ENCODE results near the gene PRG2. TPM values are rescaled to one million over a fixed set of nuclear protein-coding genes. Genes with fewer than 3 reads are reported as not detected.

The PRG2 gene
- total RNA-seq, 1 experiment from 2014 or later = not detected

DNA sequence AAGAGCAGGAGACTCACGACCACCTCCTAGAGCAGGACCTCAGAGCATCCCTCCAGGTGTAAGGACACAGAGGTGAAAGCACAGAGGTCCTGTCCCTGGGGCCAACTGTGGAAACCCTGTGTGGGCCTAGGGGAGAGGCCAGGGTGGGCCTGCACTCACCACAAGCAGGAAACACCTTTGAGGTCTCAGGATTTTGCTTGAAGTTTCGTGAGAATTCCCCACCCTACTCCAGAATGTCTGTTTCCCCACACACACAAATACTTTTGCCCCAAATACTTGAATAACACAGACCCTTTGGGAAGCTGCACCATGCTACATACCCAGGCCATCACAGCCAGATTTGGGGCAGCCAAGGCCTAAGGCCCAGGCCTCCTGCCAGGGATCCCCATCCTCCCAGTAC is 18.3 kb upstream of the PRG2 start:
- TF ChIP-seq, protein P1, sequence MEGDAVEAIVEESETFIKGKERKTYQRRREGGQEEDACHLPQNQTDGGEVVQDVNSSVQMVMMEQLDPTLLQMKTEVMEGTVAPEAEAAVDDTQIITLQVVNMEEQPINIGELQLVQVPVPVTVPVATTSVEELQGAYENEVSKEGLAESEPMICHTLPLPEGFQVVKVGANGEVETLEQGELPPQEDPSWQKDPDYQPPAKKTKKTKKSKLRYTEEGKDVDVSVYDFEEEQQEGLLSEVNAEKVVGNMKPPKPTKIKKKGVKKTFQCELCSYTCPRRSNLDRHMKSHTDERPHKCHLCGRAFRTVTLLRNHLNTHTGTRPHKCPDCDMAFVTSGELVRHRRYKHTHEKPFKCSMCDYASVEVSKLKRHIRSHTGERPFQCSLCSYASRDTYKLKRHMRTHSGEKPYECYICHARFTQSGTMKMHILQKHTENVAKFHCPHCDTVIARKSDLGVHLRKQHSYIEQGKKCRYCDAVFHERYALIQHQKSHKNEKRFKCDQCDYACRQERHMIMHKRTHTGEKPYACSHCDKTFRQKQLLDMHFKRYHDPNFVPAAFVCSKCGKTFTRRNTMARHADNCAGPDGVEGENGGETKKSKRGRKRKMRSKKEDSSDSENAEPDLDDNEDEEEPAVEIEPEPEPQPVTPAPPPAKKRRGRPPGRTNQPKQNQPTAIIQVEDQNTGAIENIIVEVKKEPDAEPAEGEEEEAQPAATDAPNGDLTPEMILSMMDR (conservative IDR thresholded peaks at IDR 0.05) = no peak
- no peak for TF ChIP-seq EZH2 (IDR thresholded peaks at IDR 0.05; ENCODE audit: low read depth)
- H3K36me3 ChIP-seq (ENCODE audit: low read depth) = peaks cover 39% of the 10 kb centered on the region
- peaks cover 7% of the 10 kb centered on the region for H4K20me1 ChIP-seq (ENCODE audit: insufficient read depth)
- no peaks in the 10 kb centered on the region for H3K27me3 ChIP-seq (ENCODE audit: insufficient read depth, low read depth)
- ChIA-PET CTCF (no interaction called here), POLR2A (ENCODE audit: unreplicated experiment) (interaction anchor here (0.5 kb wide), 1 partner anchor 139 kb away, joined by 4 read pairs; no protein-coding TSS in a partner anchor)
- H3K4me3 ChIP-seq = no peak overlapping the region
- intact Hi-C loops (cut with micrococcal nuclease; ENCODE audit: unreplicated experiment) = no loop called here
- no peak overlapping the region for H3K27ac ChIP-seq
- H3K4me1 ChIP-seq (replicated peaks; ENCODE audit: insufficient read depth) = no peaks in the 10 kb centered on the region
- DNase-seq = peak in 1 of 2 experiments; percentile 18
- H2AFZ ChIP-seq = no peak overlapping the region
- no peaks in the 10 kb centered on the region for H3K79me2 ChIP-seq (ENCODE audit: low read depth)
- H3F3A ChIP-seq (ENCODE audit: insufficient read depth, low read depth) = peaks cover 56% of the 10 kb centered on the region
- H3K9me2 ChIP-seq (ENCODE audit: insufficient read depth) = no peaks in the 10 kb centered on the region
- no TSS peak for BruUV-seq (replicated peaks)
- H3K4me2 ChIP-seq = no peak overlapping the region
- no peaks in the 10 kb centered on the region for H3K9me3 ChIP-seq (ENCODE audit: insufficient read depth, low read depth)

GRCh38 chr11:57407941-57408475 is 17.6 kb upstream of the PRG2 start:
- CTCF ChIA-PET = no interaction called here
- H3K79me2 ChIP-seq (ENCODE audit: low read depth) = no peaks in the 10 kb centered on the region
- no peak overlapping the region for H3K4me2 ChIP-seq
- POLR2A ChIA-PET (ENCODE audit: unreplicated experiment) = interaction anchor here (0.5 kb wide), 1 partner anchor 139 kb away, joined by 4 read pairs; no protein-coding TSS in a partner anchor
- no peaks in the 10 kb centered on the region for H3K9me2 ChIP-seq (ENCODE audit: insufficient read depth)
- peaks cover 2% of the 10 kb centered on the region for H3K4me1 ChIP-seq (replicated peaks; ENCODE audit: insufficient read depth)
- TF ChIP-seq, protein P1 (conservative IDR thresholded peaks at IDR 0.05) = no peak
- TF ChIP-seq EZH2 (IDR thresholded peaks at IDR 0.05; ENCODE audit: low read depth) = no peak
- intact Hi-C loops (cut with micrococcal nuclease; ENCODE audit: unreplicated experiment) = no loop called here
- H3K36me3 ChIP-seq (ENCODE audit: low read depth) = peaks cover 37% of the 10 kb centered on the region
- H3F3A ChIP-seq (ENCODE audit: insufficient read depth, low read depth) = peaks cover 55% of the 10 kb centered on the region
- H3K27me3 ChIP-seq (ENCODE audit: insufficient read depth, low read depth) = no peaks in the 10 kb centered on the region
- peaks cover 7% of the 10 kb centered on the region for H4K20me1 ChIP-seq (ENCODE audit: insufficient read depth)
- no peaks in the 10 kb centered on the region for H3K9me3 ChIP-seq (ENCODE audit: insufficient read depth, low read depth)
- no peak overlapping the region for H3K4me3 ChIP-seq
- no peak overlapping the region for H2AFZ ChIP-seq
- BruUV-seq (replicated peaks) = no TSS peak
- DNase-seq = peak in 1 of 2 experiments; percentile 30
- H3K27ac ChIP-seq = no peak overlapping the region

DNA sequence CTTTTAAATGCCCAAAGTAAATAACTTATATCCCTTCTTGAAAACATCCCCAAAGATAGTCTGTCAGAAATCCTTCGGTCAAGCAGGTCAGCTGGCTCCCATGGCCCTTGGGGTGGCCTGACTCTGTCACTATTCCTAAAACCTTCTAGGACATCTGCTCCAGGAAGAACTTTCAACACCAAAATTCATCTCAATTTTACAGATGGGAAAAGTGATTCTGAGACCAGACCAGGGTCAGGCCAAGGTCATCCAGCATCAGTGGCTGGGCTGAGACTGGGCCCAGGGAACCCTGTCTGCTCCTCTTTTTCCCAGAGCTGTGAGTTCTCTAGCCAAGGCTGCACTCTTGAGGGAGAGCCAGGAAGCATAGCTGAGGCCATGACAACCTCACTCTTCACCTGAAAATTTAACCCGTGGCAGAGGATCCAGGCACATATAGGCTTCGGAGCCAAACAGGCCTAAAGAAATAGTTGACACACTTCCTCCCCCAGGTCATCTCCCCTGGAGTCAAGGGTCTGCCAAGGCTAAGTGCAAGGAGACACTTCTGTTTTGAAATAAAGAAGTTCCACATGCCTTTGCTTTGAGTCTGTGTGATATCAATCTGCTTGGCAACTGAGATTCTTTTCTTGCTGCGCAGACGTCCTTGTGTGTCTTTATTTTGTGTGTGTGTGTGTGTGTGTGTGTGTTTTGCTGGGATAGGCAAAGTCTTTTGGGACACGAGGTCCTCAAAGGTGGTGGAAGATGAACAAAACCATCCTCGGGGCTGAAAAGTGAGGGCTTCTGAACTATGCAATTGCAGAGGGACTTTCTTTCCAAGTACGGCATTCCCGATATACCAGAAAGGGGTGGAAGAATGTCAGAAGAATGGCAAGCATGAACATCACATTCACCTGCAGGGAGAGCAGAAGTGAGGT is 16.8 kb upstream of the PRG2 start:
- Histone ChIP-seq H3K27me3 (ENCODE audit: insufficient read depth, low read depth) (no peaks in the 10 kb centered on the region), H3K36me3 (ENCODE audit: low read depth) (peaks cover 37% of the 10 kb centered on the region), H3K27ac (no peak overlapping the region), H3K4me3 (no peak overlapping the region), H2AFZ (no peak overlapping the region), H3K4me2 (no peak overlapping the region), H3K79me2 (ENCODE audit: low read depth) (no peaks in the 10 kb centered on the region), H4K20me1 (ENCODE audit: insufficient read depth) (peaks cover 7% of the 10 kb centered on the region), H3K4me1 (replicated peaks; ENCODE audit: insufficient read depth) (peaks cover 9% of the 10 kb centered on the region), H3F3A (ENCODE audit: insufficient read depth, low read depth) (peaks cover 56% of the 10 kb centered on the region), H3K9me3 (ENCODE audit: insufficient read depth, low read depth) (no peaks in the 10 kb centered on the region), H3K9me2 (ENCODE audit: insufficient read depth) (no peaks in the 10 kb centered on the region)
- BruUV-seq (replicated peaks) = TSS peak; percentile 27
- POLR2A ChIA-PET (ENCODE audit: unreplicated experiment) = interaction anchor here (0.6 kb wide), 1 partner anchor 392 kb away, joined by 18 read pairs; no protein-coding TSS in a partner anchor
- CTCF ChIA-PET = interaction anchor here (0.6 kb wide), 1 partner anchor 1286 kb away, joined by 3 read pairs; no protein-coding TSS in a partner anchor
- TF ChIP-seq, protein P1 (conservative IDR thresholded peaks at IDR 0.05) = no peak
- no peak for TF ChIP-seq EZH2 (IDR thresholded peaks at IDR 0.05; ENCODE audit: low read depth)
- peak in 1 of 2 experiments; percentile 13 for DNase-seq
- intact Hi-C loops (cut with micrococcal nuclease; ENCODE audit: unreplicated experiment) = no loop called here
